ENCODE data around the gene PFDN6. TPM values are rescaled to one million over a fixed set of nuclear protein-coding genes. Genes with fewer than 3 reads are reported as not detected.

Gene PFDN6
- total and polyA plus RNA-seq, 2 of the 13 experiments (the other 11 are each of a cell fraction or from before 2014, with no cell fraction given) = 75.5 to 87.0 TPM

GRCh38 chr6:33277663-33278391 lies 11.6 kb upstream of the PFDN6 start (continued):
- TF ChIP-seq ZFP91 (CRISPR knock-in tag; IDR thresholded peaks at IDR 0.05; ENCODE audit: borderline replicate concordance) = peak; percentile 58; the same call in 1 of the 2 replicates
- TF ChIP-seq HIVEP1 (CRISPR knock-in tag; IDR thresholded peaks at IDR 0.05) = peak; percentile 10; the same call in 1 of the 2 replicates
- TF ChIP-seq ZBTB34 (CRISPR knock-in tag; IDR thresholded peaks at IDR 0.05) = no peak
- TF ChIP-seq ETV5 (CRISPR knock-in tag; IDR thresholded peaks at IDR 0.05; ENCODE audit: borderline replicate concordance) = 0 out of 2 replicates have a peak, but pooled peaks have one; percentile 19
- TF ChIP-seq POLR2AphosphoS2 (IDR thresholded peaks at IDR 0.05; ENCODE audit: low read depth, low read length) = 0 out of 2 replicates have a peak, but pooled peaks have one; percentile 6
- TF ChIP-seq RARA (CRISPR knock-in tag; IDR thresholded peaks at IDR 0.05) = no peak
- peak; percentile 37 for TF ChIP-seq ZNF687 (CRISPR knock-in tag; IDR thresholded peaks at IDR 0.05)
- TF ChIP-seq IRF1 (CRISPR knock-in tag; IDR thresholded peaks at IDR 0.05; ENCODE audit: low read depth) = no peak
- TF ChIP-seq GABPB1 (CRISPR knock-in tag; IDR thresholded peaks at IDR 0.05) = peak; percentile 43; the same call in 1 of the 2 replicates
- TF ChIP-seq ZBTB33 (CRISPR knock-in tag; IDR thresholded peaks at IDR 0.05) = peak; percentile 89; the same call in 1 of the 2 replicates
- TF ChIP-seq CBX5 (CRISPR knock-in tag; IDR thresholded peaks at IDR 0.05; ENCODE audit: borderline replicate concordance) = no peak
- TF ChIP-seq ZBTB7A (CRISPR knock-in tag; IDR thresholded peaks at IDR 0.05) = peak; percentile 58; the same call in 1 of the 2 replicates
- peak; percentile 29; the same call in 1 of the 2 replicates for TF ChIP-seq TARDBP (CRISPR knock-in tag; IDR thresholded peaks at IDR 0.05)
- TF ChIP-seq STAG1 (CRISPR knock-in tag; IDR thresholded peaks at IDR 0.05) = peak; percentile 26
- 0 out of 2 replicates have a peak, but pooled peaks have one; percentile 44 for TF ChIP-seq HNRNPL (IDR thresholded peaks at IDR 0.05; ENCODE audit: low read depth, low read length)
- 0 out of 2 replicates have a peak, but pooled peaks have one; percentile 10 for TF ChIP-seq CHD2 (IDR thresholded peaks at IDR 0.05; ENCODE audit: low read depth, low read length)
- TF ChIP-seq MATR3 (CRISPR knock-in tag; IDR thresholded peaks at IDR 0.05) = no peak
- TF ChIP-seq ZNF296 (CRISPR knock-in tag; conservative IDR thresholded peaks at IDR 0.05) = 0 out of 2 replicates have a peak, but pooled peaks have one; percentile 27
- TF ChIP-seq ZC3H13 (CRISPR knock-in tag; IDR thresholded peaks at IDR 0.05) = 0 out of 2 replicates have a peak, but pooled peaks have one; percentile 4
